AG08395 (cell line): Measurements from ENCODE around the gene VWDE.
A peak's percentile ranks its signal among the peaks of the same experiment; 100 is the strongest.
"Not testable (repeated sequence)": the region's sequence is repeated elsewhere in the genome, so short reads cannot be mapped to it uniquely, and the experiment has no call there.

Experiments used
- DNase-seq: peaks from one replicate; pipeline ENCODE4 v3.0.0; 2012; ENCODE audit warnings: mixed read lengths, low spot score

Gene VWDE

GRCh38 chr7:12401538-12402364 is 1.9 kb downstream of the VWDE start:
- no peak for DNase-seq

- no peak for DNase-seq
Observed at GRCh38 chr7:12398186-12398585, 5.5 kb downstream of the VWDE start.

- DNase-seq = no peak
Observed at GRCh38 chr7:12397671-12398070, 6.0 kb downstream of the VWDE start.

- DNase-seq = not testable (repeated sequence)
Observed at GRCh38 chr7:12396670-12397069, 7.0 kb downstream of the VWDE start.

GRCh38 chr7:12391922-12392615 is 11.6 kb downstream of the VWDE start:
- DNase-seq = no peak

GRCh38 chr7:12389089-12389700 is 14.5 kb downstream of the VWDE start:
- peak; percentile 35 for DNase-seq

GRCh38 chr7:12386313-12386740 is 17.3 kb downstream of the VWDE start:
- no peak for DNase-seq

- DNase-seq = no peak
Observed at GRCh38 chr7:12385364-12385786, 18.3 kb downstream of the VWDE start.

- no peak for DNase-seq
Observed at GRCh38 chr7:12383377-12383776, 20.3 kb downstream of the VWDE start.

GRCh38 chr7:12378389-12378788 is 25.3 kb downstream of the VWDE start:
- DNase-seq = no peak

- DNase-seq = no peak
Observed at GRCh38 chr7:12377406-12377805, 26.3 kb downstream of the VWDE start.

- no peak for DNase-seq
Observed at GRCh38 chr7:12373580-12374263, 29.9 kb downstream of the VWDE start.

- no peak for DNase-seq
Observed at GRCh38 chr7:12370249-12370648, 33.4 kb downstream of the VWDE start.

- DNase-seq = no peak
Observed at GRCh38 chr7:12369756-12370155, 33.9 kb downstream of the VWDE start.

GRCh38 chr7:12369072-12369471 is 34.6 kb downstream of the VWDE start:
- no peak for DNase-seq

GRCh38 chr7:12360948-12361347 is 42.7 kb downstream of the VWDE start:
- no peak for DNase-seq

GRCh38 chr7:12358694-12359093 is 45.0 kb downstream of the VWDE start:
- DNase-seq = no peak

- DNase-seq = no peak
Observed at GRCh38 chr7:12357508-12357907, 46.2 kb downstream of the VWDE start.

GRCh38 chr7:12351843-12352242 is 51.8 kb downstream of the VWDE start:
- no peak for DNase-seq

GRCh38 chr7:12350971-12351370 is 52.7 kb downstream of the VWDE start:
- no peak for DNase-seq

GRCh38 chr7:12337095-12337494 is 66.6 kb downstream of the VWDE start:
- no peak for DNase-seq
